ENCODE measurements around the gene RHBDF1.

RHBDF1 gene

DNA sequence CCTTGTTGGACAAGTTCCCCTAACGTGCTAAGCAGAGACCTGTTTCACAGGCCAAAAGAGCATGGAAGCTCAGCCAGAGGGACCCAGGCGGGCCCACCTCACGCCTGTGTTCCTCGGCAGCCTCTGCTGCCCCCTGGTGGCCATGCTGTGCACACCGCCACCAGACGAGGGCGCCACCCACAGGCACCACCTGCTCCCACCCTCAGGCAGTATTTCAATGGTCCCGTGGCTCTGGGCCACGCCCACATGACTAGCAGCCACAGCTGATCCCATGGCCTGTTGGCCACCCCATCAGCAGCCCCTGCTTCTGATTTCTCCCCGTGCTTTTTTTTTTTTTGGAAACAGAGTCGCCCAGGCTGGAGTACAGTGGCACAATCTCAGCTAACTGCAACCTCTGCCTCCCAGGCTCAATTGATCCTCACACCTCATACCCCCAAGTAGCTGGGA, 24.5 kb upstream of the RHBDF1 start:
- peak; percentile 71 for DNase-seq

DNA sequence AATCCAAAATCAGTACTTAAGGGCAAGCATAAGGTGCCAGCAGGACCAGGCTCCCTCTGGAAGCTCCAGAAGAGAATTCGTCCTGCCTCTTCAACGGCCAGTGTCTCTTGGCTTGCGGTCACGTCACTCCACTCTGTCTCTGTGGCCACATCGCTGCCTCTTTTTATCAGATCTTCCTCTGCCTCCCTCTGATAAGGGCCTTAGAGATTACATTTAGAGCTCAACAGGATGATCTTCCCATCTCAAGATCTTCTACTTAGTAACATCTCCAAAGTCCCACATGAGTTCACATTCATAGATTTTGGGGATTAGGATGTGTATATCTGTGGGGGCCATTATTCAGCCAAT, 22.5 kb upstream of the RHBDF1 start:
- no peak for DNase-seq

DNA sequence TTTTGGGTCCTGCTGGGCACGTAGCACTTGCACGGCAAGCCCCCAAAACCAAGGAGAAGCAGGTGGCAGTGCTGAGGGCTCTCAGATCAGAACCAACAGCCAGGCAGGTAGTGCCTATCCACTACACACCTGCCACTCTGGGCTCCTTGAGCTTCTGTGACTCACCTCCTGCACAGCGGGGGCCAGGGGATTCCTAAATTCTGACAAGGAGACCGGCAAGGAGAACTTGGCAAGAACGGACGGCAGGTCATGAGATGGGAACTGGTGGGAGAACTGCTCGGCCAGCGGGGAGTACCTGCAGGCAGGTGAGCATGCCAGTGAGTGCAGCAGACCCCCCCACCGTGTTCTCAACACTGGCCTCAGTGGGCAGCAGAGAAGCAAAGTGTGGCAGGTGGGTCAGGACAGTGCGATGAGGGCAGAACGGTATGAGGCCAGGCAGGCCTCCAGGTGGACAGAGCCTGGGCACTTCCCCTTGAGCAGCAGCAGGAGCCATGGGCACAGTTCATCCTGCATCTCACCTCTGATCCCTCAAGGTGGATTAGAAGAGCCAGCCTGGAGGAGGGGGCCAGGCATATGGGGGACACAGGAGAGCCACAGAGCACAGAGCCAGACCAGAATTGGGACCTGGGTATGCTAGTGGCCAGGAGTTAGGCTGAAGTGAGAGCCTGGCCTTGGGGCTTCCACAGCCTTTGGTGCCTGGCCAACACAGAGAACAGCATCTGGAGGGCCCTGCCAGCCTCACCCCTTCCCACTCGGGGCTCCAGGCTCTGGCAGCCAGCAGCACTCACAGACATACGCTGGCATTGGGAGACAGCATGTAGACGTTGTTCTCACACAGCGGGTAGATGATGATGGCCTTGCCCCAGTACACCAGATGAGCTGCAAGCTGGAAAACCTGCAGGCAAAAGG, 20.3 kb upstream of the RHBDF1 start:
- DNase-seq = no peak

DNA sequence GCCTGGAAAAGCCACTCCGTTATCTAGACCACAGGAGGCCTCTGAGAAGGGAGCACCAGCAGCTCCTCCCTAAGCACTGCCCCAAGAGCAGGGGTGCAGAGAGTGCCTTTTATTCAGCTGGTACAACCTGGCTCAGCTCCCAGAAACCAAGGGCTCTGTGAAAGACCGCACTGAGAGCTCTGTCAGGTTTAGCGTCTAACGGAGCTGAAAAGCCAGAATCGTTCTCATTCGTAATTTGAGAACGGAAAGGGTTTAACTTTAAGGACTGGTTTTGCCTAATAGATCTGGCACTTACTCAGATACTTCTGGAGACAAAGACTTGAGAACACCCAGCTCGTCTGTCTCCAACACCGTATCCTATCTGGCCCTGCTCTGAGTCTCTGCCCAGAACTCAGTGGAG, 19.1 kb upstream of the RHBDF1 start:
- DNase-seq = no peak

DNA sequence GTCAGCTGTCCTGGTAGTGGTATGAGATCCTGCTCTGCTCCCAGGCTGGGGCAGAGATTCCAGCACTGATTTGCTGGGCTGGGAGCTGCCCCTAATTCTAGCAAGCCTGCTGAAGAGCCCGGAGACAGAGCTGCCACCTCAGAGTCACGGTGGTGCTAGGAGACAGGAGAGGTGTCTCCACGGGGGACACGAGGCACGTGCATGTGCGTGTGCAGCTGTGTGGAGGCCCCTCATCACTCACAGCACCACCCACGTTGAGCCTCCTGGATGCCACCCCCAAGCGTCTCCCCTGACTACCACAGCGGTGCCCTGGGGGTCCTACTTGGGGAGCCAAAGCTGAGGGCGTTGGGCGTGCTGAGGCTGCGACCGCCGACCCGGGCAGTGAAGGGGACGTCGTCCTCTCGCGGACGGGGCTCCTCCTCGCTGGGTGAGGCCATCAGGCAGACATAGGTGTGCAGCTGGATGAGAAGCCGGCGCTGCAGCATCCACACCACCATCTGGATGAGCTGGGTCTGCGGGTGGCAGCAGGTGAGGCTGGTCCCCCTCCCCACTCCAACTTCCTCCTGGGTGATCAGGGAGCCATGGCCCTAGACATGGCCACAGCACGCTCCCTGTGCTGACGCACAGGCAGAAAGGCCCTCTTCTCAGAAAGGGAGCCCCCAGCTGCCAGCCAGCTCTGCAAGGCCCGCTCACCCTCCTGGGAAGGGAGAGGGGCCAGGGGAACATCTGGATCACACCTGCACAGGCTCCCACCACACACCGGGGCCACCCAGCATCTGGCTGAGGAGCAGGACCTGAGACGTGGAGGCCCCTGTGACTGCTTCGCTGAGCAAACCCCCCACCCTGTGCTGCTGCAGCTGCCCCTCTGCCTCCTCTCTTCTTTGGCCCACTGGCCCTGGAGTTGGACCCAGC, 17.2 kb upstream of the RHBDF1 start:
- no peak for DNase-seq

DNA sequence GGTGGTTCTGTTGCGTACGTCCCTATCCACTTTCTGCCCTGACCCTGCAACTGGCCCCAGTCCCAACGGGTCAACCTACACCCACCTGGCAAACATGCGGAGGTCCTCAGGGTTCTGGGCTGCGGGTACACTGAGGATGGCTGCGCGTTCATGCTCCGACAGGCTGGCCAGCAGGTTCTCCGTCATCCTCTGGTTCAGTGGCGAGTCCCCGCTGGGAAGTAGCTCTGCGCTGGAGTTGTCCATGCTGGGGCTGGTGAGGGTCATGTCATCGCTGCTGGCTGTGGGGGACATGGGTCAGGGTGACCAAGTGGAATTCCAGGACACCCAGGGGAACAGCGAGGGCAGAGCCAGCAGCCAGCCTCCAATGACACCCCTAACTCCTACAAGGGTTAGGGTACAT, 16.2 kb upstream of the RHBDF1 start:
- DNase-seq = no peak

DNA sequence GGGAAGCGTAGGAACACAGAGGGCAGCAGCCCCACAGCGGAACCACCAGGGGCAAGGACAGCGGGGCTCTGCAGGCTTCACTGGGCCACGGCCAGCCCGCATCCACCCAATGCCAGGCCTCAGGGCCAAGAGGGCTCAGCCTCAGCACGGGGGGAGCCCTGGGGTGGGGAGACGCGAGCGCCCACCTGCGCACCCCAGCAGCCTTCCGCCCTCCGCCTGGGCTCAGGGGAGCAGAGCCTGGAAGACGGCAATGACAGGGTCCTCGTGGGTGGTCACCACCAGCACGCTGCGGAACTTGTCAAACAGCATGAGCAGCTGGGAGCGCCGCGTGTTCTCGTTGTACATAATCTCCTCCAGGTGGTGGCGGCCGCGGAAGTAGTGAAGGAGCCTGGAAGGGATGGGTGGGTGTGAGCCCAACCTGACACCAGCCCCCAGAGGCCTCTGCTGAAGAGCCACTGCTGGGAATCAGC, 14.1 kb upstream of the RHBDF1 start:
- DNase-seq = no peak

DNA sequence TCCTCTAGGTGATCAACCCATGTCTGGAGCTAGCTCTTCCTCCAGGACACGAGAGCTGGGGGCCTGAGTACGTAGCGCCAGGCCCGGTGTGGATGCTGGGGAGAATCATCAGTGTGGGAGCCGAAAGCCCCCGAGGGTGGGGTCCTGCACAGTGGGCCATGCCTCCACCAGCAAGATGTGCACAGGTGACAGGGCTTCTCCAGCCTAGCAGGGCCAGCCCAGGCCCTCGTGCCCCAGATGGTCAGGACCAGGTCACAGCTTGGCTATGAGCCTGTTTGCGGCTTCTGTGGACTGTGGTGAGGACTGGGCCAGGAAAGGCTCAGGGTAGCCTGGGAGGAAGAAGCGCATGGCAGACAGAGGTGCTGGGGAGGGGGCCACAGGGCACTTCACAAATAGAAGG, 13.4 kb upstream of the RHBDF1 start:
- DNase-seq = no peak

DNA sequence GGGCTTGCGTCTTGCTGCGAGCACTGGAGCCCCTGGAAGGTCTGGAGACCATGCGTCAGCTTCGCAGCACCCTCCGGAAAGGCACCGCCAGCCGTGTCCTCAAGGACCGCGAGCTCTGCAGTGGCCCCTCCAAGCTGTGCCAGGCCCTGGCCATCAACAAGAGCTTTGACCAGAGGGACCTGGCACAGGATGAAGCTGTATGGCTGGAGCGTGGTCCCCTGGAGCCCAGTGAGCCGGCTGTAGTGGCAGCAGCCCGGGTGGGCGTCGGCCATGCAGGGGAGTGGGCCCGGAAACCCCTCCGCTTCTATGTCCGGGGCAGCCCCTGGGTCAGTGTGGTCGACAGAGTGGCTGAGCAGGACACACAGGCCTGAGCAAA, 13.0 kb upstream of the RHBDF1 start:
- DNase-seq = no peak

DNA sequence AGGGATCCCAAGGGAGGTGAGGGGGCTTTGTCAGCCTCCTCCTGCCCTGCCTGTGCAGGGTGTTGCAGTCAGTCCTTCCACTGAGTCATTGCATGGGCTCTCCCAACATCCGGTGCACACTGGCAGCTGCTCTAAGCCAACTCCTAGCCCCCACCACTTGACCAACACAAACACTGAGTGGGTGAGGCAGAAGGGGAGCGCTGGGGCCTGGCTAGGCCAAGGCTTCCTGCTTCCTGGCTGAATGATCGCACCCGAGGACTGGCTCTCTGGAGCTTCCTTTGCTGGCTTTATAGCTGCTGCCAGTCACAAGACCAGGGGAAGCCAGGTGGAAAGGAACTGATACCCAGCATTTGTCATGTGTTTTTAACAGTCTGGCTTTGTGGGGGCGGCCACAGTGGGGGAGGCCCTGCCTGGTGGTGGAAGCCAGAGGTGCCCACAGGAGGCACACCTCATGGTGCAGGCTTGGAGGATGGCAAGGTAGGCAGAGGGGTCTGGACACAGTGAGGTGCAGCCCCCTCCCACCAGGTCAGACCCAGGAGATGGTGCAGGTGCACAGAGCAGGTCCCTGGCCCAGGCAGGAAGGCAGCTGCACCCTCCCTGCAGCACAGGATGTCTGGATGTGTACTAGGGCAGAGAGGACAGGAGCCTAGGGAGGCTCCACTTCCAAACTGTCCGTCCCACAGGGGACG, 12.4 kb upstream of the RHBDF1 start:
- no peak for DNase-seq

DNA sequence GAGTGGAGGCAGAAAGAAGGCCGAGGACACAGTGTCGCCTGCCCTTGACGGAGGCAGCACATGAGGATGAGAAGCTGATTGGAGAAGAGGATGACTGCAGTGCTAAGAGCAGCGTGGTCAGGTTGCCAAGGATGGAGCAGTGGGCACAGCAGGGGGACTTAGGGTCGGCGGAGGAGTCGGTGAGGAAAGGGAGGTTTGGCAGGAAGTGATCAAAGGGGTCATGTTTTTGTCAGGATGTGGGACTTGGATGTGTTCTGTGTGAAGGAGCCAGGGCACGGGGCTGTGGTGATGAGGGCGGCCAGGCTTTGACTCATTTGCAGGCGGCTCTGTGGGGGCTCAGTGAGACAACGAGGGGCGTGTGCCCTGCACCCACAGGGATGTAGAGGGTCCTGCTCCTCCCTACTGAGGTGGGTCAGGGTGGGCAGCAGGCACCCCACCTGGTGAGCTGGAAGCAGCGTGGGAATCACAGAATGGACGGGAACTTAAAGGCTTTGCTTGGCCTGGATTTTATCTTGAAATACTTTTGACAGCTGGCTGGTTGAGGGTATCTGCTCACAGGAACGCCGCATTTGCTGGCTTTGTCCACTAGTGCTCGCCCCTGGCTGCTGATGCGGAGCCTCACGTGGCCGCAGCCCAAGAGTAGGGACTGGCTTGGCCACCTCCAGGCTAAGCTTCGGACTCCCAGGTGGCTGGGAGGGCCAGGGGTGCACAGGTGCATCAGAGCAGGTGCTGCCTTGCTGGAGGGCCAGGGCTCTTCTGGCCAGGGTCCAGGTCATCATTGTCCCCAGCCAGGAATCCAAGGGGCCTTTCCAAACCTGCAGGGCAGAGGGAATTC, 11.6 kb upstream of the RHBDF1 start:
- no peak for DNase-seq

DNA sequence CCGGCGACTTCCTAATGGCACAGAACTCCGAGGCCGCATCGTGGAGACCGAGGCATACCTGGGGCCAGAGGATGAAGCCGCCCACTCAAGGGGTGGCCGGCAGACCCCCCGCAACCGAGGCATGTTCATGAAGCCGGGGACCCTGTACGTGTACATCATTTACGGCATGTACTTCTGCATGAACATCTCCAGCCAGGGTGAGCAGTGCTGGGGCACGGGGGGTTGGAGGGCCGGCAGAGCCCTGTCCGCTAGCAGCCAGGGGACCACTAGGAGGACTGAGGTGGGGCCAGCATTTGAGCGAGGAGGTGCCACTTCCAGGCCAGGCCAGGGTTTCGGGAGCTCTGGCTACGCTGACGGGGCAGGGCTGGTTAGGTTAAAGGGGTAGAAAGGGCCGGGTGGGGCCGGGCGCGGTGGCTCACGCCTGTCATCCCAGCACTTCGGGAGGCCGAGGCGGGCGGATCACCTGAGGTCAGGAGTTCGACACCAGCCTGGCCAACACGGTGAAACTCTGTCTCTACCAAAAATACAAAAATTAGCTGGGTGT, 10.7 kb upstream of the RHBDF1 start:
- no peak for DNase-seq

DNA sequence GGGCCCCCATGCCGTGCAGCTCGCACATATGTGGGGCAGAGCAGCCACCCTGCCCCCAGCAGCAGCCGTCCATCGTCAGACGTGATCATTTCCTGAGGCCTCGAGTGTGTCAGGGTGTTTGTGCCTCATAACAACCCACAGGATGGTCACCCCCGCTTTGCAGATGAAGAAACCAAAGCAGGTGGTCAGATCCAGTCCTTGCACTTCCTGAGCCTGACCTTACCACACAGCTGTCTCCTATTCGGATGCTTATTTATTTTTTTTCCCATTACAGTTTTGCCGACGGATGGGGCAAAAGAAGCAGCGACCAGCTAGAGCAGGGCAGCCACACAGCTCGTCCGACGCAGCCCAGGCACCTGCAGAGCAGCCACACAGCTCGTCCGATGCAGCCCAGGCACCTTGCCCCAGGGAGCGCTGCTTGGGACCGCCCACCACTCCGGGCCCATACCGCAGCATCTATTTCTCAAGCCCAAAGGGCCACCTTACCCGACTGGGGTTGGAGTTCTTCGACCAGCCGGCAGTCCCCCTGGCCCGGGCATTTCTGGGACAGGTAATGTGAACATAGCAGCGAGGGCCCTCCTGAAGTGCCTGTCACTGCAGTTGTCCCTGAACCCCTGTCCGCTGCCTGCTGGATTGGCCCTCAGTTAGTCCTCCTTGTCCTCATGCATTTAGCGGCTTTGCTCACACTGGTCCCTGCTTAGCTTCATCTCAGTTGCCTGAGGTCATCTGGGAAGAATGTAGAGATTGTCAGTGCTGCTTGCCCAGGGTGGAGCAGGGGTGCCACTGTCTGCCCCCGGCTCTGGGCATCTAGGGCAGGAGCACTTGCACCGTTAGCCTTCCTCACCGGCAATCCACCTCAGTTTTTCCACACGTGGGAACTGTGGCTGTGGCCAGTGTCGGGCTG, 7.0 kb upstream of the RHBDF1 start:
- no peak for DNase-seq

DNA sequence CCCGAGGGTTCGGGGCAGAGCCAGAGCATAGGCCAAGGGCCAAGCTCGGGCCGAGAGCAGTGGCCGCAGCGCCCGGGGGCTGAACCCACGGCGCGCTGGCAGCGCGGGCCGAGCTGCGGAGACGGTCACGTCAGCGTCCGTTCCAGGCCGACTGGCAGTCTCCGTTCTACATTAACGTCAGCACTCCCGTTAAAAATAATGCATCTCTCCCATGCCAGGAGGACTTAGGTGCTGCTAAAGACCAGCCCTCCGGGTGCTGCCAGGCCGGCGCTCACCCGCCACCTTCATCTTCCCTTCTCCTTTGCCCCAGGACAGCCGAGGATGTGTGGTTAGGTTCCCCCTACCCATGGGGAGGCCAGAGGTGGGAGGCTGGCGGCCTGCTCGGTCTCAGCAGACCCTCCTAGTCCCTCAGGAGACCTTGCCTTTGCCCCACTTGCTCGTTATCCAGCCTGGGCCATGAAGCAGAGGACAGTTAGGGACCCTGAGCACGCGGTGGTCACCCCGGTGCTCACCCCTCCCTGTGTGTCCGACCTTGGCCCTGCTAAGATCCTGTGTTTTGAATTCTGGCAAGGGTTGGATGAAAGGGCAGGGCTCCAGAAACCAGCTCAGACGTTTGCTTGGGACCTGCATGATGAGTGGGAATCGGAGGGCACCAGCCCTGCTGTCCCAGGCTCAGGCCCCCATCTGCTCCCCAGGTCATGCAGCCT, 6.2 kb upstream of the RHBDF1 start:
- peak; percentile 69 for DNase-seq

DNA sequence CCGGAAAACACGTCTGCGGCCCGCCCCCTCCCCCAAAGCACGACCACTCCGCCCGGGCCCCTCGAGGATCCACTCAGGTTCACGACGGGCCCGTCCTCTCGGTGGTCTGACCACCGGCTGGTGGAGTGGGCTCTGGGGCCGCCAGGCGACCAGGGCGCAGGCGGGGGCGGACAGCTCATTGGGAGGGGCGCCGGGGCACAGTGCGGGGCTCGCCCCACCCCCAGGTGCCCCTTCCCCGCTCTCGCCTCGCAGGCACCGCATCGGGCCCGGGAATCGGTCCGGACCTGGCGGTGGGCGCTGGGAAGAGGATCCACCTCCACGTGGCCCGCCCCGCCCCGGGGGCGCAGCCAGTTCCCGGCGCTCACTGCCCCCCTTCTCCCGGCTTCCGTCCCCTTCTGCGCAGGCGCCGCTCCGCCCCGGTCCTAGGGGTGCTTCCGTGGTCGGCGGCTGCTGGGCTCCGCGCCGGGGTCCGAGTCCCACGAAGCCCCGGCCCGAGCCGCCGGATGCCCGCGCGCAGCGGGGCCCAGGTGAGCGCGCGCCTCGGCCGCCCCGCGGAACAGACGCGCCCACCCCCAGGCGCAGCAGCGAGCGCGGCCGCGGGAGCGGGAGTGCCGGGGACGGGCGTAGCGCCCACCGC, 5.5 kb upstream of the RHBDF1 start, which contains the start of gene MPG:
MPG (plus strand) TSS at position 419 of the 637 bp plus-strand sequence; CDS start at position 504, 85 bp downstream.
- peak; percentile 71 for DNase-seq

DNA sequence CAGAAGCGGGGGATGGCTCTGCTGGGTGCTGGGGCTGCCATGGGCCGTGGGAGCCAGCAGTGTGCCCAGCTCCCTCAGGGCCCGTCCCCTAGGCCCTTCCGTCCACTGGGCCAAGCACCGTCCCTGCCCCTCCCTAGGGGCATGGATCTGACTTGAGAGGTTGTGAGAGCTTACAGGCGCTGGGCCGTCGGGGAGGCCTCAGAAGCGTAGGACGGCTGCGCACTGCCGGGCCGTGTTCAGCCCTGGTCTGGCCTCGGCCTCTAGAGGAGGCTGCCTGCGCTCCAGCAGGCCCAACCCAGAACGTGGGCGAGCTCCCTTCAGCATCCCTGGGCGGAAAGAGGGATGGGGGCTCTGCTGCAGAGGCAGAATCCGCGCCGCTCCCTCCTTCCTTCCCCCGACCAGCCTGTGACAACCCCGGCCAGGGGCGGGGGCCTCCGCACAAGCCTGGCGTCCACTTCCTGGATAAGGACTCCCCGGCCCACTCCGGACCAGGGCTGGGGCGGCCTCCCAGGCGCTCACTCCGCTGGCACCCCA, 4.9 kb upstream of the RHBDF1 start:
- DNase-seq = no peak

DNA sequence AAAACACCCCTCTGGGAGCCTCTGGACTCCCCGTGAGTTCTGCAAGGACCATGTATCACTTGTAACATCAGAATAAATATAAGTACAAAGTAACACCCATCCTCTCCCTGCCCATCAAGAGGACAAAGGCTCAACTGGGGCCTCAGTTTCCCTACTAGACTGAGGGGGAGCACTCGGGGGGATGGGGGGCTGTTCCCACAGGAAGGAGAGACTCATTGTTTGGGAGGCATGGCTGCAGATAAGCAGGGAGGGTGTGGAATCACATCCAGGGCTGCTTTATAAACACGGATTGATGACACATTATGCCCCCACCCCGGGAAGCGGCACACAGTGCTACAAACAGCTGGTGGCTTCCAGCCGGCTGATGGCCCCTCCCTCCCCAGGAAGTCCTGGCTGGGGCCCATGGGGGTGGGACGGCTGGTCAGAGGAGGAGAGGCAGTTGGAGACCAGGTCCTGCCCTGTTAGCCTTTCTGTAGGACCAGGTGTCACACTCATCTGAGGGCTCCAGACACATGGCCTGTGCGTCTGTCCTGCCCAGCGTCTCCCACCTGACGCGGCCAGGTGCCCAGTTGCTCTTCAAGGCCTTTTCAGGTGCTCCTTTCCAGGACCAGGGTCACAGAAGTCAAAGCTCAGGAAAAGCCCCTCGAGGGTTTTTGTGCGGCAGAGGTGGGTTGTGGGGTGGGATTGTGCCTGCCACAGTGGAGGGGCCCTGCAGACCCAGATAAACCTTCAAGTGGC, 4.3 kb upstream of the RHBDF1 start:
- no peak for DNase-seq

Data from right kidney (tissue), 1 donor.